H1 (cell line): ENCODE data around the gene ZNF665. TPM values are rescaled to one million over a fixed set of nuclear protein-coding genes. Genes with fewer than 3 reads are reported as not detected.

Source experiments
- CTCF ChIA-PET: fragments of 300-600 bp; sonication (Branson Sonifier 250); formaldehyde crosslinking; loops from one replicate; lab custom pipeline; 2021; ENCODE audit not compliant: partially characterized antibody; lab: Charles Lee
- POLR2A ChIA-PET: fragments of 300-600 bp; sonication (Branson Sonifier 250); formaldehyde crosslinking; loops from one replicate; lab custom pipeline; 2021; ENCODE audit warnings: inconsistent platforms; ENCODE audit not compliant: partially characterized antibody; lab: Charles Lee
- DNase-seq, 2 experiments: peaks; one replicate each; pipeline versions ENCODE4 v3.0.0 to v3.0.0-alpha.2; 2010 to 2022; ENCODE audit warnings: low spot score in 2 of 2, low read depth in 1 of 2, mixed read lengths in 1 of 2
- FAIRE-seq: peaks from 2 replicates; lab custom pipeline; 2011; peaks lifted over from hg19 to GRCh38; lab: Jason Lieb, UNC
- H2AFZ ChIP-seq: 2 replicates; pipeline ENCODE4 v1.8.1; 2012; ENCODE audit warnings: low read length, inconsistent platforms
- H2AK5ac ChIP-seq: 2 replicates; pipeline ENCODE4 v1.6.1; 2013; ENCODE audit warnings: low read depth, low read length
- H2BK120ac ChIP-seq: replicated peaks from 2 replicates; pipeline ENCODE3; 2013; ENCODE audit warnings: low read depth, low read length, inconsistent platforms
- H2BK12ac ChIP-seq: 2 replicates; pipeline ENCODE4 v1.6.1; 2013; ENCODE audit warnings: low read depth, low read length
- H2BK15ac ChIP-seq: 2 replicates; pipeline ENCODE4 v1.6.1; 2013; ENCODE audit warnings: low read length
- H2BK20ac ChIP-seq: 2 replicates; pipeline ENCODE4 v1.6.1; 2013; ENCODE audit warnings: low read length
- H2BK5ac ChIP-seq: 2 replicates; pipeline ENCODE4 v1.6.1; 2013; ENCODE audit warnings: low read depth, low read length
- H3K14ac ChIP-seq: 2 replicates; pipeline ENCODE4 v1.6.1; 2013; ENCODE audit warnings: inconsistent platforms; ENCODE audit not compliant: insufficient read length
- H3K18ac ChIP-seq: 2 replicates; pipeline ENCODE4 v1.6.1; 2013; ENCODE audit warnings: low read length; ENCODE audit errors: extremely low read depth
- H3K23ac ChIP-seq: 2 replicates; pipeline ENCODE4 v1.6.1; 2013; ENCODE audit warnings: inconsistent platforms; ENCODE audit not compliant: insufficient read length
- H3K23me2 ChIP-seq: 2 replicates; pipeline ENCODE4 v1.6.1; 2013; ENCODE audit warnings: low read depth, low read length
- H3K27ac ChIP-seq: 2 replicates; pipeline ENCODE4 v1.6.1; 2011; ENCODE audit warnings: low read depth, low read length, inconsistent platforms
- H3K27me3 ChIP-seq, 4 experiments: replicated peaks in 1 of 4; 1 replicate in 1 of 4; 2 replicates in 3 of 4; pipeline versions ENCODE4 v1.6.1 to v1.8.1; 2011 to 2013; ENCODE audit warnings: low read length in 3 of 4, mild to moderate bottlenecking in 3 of 4, inconsistent platforms in 2 of 4, mixed read lengths in 2 of 4, moderate library complexity in 1 of 4; ENCODE audit not compliant: control insufficient read depth in 3 of 4, insufficient read depth in 3 of 4; ENCODE audit errors: extremely low read depth in 1 of 4
- H3K36me3 ChIP-seq, 4 experiments: 2 replicates each; pipeline versions ENCODE4 v1.6.1 to v1.8.1; 2011 to 2013; ENCODE audit warnings: mild to moderate bottlenecking in 4 of 4, low read length in 3 of 4, moderate library complexity in 2 of 4, control low read depth in 1 of 4, inconsistent platforms in 1 of 4; ENCODE audit not compliant: insufficient read depth in 4 of 4, control insufficient read depth in 2 of 4
- H3K4ac ChIP-seq: replicated peaks from 2 replicates; pipeline ENCODE3; 2013; ENCODE audit warnings: low read length, low read depth, mixed read lengths, inconsistent platforms; ENCODE audit not compliant: insufficient read length
- H3K4me1 ChIP-seq, 4 experiments: replicated peaks in 1 of 4; 1 replicate in 1 of 4; 2 replicates in 3 of 4; pipeline versions ENCODE4 v1.6.1 to v1.8.1; 2011 to 2013; ENCODE audit warnings: low read length in 3 of 4, inconsistent platforms in 2 of 4, mixed read lengths in 1 of 4; ENCODE audit not compliant: insufficient read depth in 4 of 4, control insufficient read depth in 3 of 4
- H3K4me2 ChIP-seq, 2 experiments: 2 replicates each; pipeline versions ENCODE4 v1.6.1 to v1.8.1; 2011 to 2013; ENCODE audit warnings: low read depth in 2 of 2, low read length in 2 of 2, control low read depth in 1 of 2, inconsistent platforms in 1 of 2, mild to moderate bottlenecking in 1 of 2; ENCODE audit not compliant: insufficient read depth in 1 of 2
- H3K4me3 ChIP-seq, 4 experiments: fragments of 200-600, 300-600 bp in 1 of 4; sonication (generic), shearing (Covaris generic), sonication (Bioruptor Twin) in 1 of 4; 2 replicates each; pipeline versions ENCODE4 v1.5.1 to v1.8.1; 2011 to 2016; ENCODE audit warnings: low read length in 4 of 4, low read depth in 3 of 4, control low read depth in 2 of 4, inconsistent platforms in 2 of 4, mild to moderate bottlenecking in 2 of 4, mixed read lengths in 1 of 4, moderate library complexity in 1 of 4; ENCODE audit not compliant: insufficient read depth in 2 of 4; ENCODE audit errors: extremely low read depth in 1 of 4
- H3K56ac ChIP-seq: replicated peaks from 2 replicates; pipeline ENCODE3; 2013; ENCODE audit warnings: low read depth, mild to moderate bottlenecking, mixed read lengths, low read length, inconsistent platforms; ENCODE audit not compliant: insufficient read length
- H3K79me1 ChIP-seq: 2 replicates; pipeline ENCODE4 v1.6.1; 2013; ENCODE audit warnings: low read depth, low read length, control low read depth
- H3K79me2 ChIP-seq, 2 experiments: 2 replicates each; pipeline versions ENCODE4 v1.6.1 to v1.8.1; 2012 to 2013; ENCODE audit warnings: low read length in 2 of 2, mild to moderate bottlenecking in 2 of 2, inconsistent platforms in 1 of 2; ENCODE audit not compliant: insufficient read depth in 2 of 2, control insufficient read depth in 1 of 2
- H3K9ac ChIP-seq, 4 experiments: replicated peaks in 1 of 4; 1 replicate in 1 of 4; 2 replicates in 3 of 4; pipeline versions ENCODE4 v1.6.1 to v1.8.1; 2011 to 2013; ENCODE audit warnings: low read depth in 3 of 4, low read length in 3 of 4, control low read depth in 2 of 4, mild to moderate bottlenecking in 2 of 4, moderate library complexity in 2 of 4, inconsistent platforms in 1 of 4; ENCODE audit errors: extremely low read depth in 1 of 4
- H3K9me3 ChIP-seq, 2 experiments: 2 replicates each; pipeline versions ENCODE4 v1.6.1 to v1.8.1; 2012 to 2013; ENCODE audit warnings: mild to moderate bottlenecking in 2 of 2, moderate library complexity in 2 of 2, control low read depth in 1 of 2, inconsistent platforms in 1 of 2, low read depth in 1 of 2, low read length in 1 of 2, mixed read lengths in 1 of 2; ENCODE audit not compliant: insufficient read depth in 2 of 2
- H4K20me1 ChIP-seq, 2 experiments: replicated peaks in 1 of 2; 2 replicates each; pipeline versions ENCODE3 to v1.8.1; 2011 to 2013; ENCODE audit warnings: inconsistent platforms in 2 of 2, low read length in 2 of 2, mild to moderate bottlenecking in 1 of 2; ENCODE audit not compliant: insufficient read depth in 2 of 2, control insufficient read depth in 1 of 2
- H4K5ac ChIP-seq: 2 replicates; pipeline ENCODE4 v1.6.1; 2013; ENCODE audit warnings: low read length, low read depth, mixed read lengths, inconsistent platforms; ENCODE audit not compliant: insufficient read length
- H4K8ac ChIP-seq: 2 replicates; pipeline ENCODE4 v1.8.0; 2013; ENCODE audit warnings: mild to moderate bottlenecking, moderate library complexity, low read length, inconsistent platforms; ENCODE audit not compliant: insufficient read depth; ENCODE audit errors: extremely low read depth
- H4K91ac ChIP-seq: replicated peaks from 2 replicates; pipeline ENCODE3; 2013; ENCODE audit warnings: low read length, mixed read lengths, inconsistent platforms; ENCODE audit not compliant: insufficient read length
- E2F6 ChIP-seq: IDR thresholded peaks from 2 replicates; pipeline ENCODE4 v1.6.1; 2012; ENCODE audit warnings: inconsistent platforms
- GTF2F1 ChIP-seq: IDR thresholded peaks from 2 replicates; pipeline ENCODE4 v1.6.1; 2012; ENCODE audit warnings: low read depth, low read length, improper control_type of control experiment, borderline replicate concordance
- KDM4A ChIP-seq: IDR thresholded peaks from one replicate; pipeline ENCODE4 v1.7.1; 2012; ENCODE audit warnings: low read depth, mild to moderate bottlenecking, moderate library complexity, low read length, inconsistent platforms; ENCODE audit not compliant: severe bottlenecking
- MAX ChIP-seq: IDR thresholded peaks from 2 replicates; pipeline ENCODE4 v1.6.1; 2012; ENCODE audit warnings: inconsistent platforms
- NRF1 ChIP-seq: IDR thresholded peaks from 2 replicates; pipeline ENCODE4 v1.6.1; 2011; ENCODE audit warnings: mild to moderate bottlenecking, low read depth, low read length, improper control_type of control experiment
- POLR2AphosphoS5 ChIP-seq: IDR thresholded peaks from 2 replicates; pipeline ENCODE4 v1.6.1; 2011; ENCODE audit warnings: low read depth, low read length
- RBBP5 ChIP-seq: IDR thresholded peaks from 2 replicates; pipeline ENCODE4 v1.7.1; 2012; ENCODE audit warnings: low read depth, mild to moderate bottlenecking, inconsistent platforms, low read length, moderate library complexity, borderline replicate concordance
- RXRA ChIP-seq: IDR thresholded peaks from 2 replicates; pipeline ENCODE4 v1.6.1; 2011; ENCODE audit warnings: low read depth, mild to moderate bottlenecking, low read length, moderate library complexity; ENCODE audit not compliant: insufficient read depth
- SUZ12 ChIP-seq: fragments of 200-600 bp; sonication (generic); IDR thresholded peaks from 2 replicates; pipeline ENCODE4 v1.6.1; 2012; ENCODE audit warnings: mild to moderate bottlenecking, inconsistent platforms, low read length, moderate library complexity, mixed read lengths
- TAF1 ChIP-seq: IDR thresholded peaks from 2 replicates; pipeline ENCODE4 v1.6.1; 2011; ENCODE audit warnings: mild to moderate bottlenecking, low read depth, low read length
- WGBS, 2 experiments: shearing (Covaris generic) in 1 of 2; methylation state at CpG; one replicate each; pipeline versions ENCODE4 v1.1.6 to v1.1.7; 2013 to 2015; ENCODE audit warnings: low lambda C conversion rate in 2 of 2, mixed read lengths in 2 of 2, inconsistent platforms in 1 of 2, low coverage in 1 of 2, missing lambda C conversion rate in 1 of 2; ENCODE audit not compliant: insufficient replicate concordance in 2 of 2, insufficient coverage in 1 of 2, insufficient read length in 1 of 2; ENCODE audit errors: extremely low coverage in 1 of 2, missing lambda C conversion rate in 1 of 2; 5-methylcytosine and 5-hydroxymethylcytosine counted together
- polyA plus RNA-seq, 7 experiments: library from polyadenylated mRNA; depleted of rRNA in 3 of 7; stranded (reverse) in 5 of 7; unstranded in 2 of 7; fragments of >200 nt in 5 of 7; fragments of 200-250 nt in 2 of 7; gene quantifications; 1 replicate in 5 of 7; 2 replicates in 1 of 7; 4 replicates in 1 of 7; pipeline versions ENCODE4 v1.2.1 to v1.2.3, GENCODE V29; 2011 to 2013; ENCODE audit warnings: missing spikeins in 2 of 7, mixed read lengths in 2 of 7
- total RNA-seq: library from RNA; stranded (reverse); fragmentation: NEBNext Ultra II Directional; extraction: Animal tissue kit (Norgen Biotek cat#: 25700); gene quantifications from 2 replicates; pipeline ENCODE4 v1.2.1, GENCODE V29; 2021

Gene ZNF665
- total and polyA plus RNA-seq, 2 of the 8 experiments (the other 6 are each of a cell fraction or from before 2014, with no cell fraction given): 2.4 to 6.4 TPM

GRCh38 chr19:53132141-53132991 lies 60.8 kb downstream of the ZNF665 start, which contains the start of gene ZNF415:
ZNF415 (minus strand) TSS chr19:53132910; CDS start chr19:53122676, 10,234 bp downstream.
- Histone ChIP-seq H2BK120ac (no peak within 1 kb of the TSS), H2BK15ac (no peak within 1 kb of the TSS), H3K23me2 (peaks cover 9% of the 10 kb centered on the region), H3K14ac (no peak within 1 kb of the TSS), H4K8ac (peak within 1 kb of the TSS; percentile 84), H2BK20ac (no peak within 1 kb of the TSS), H3K4me1 (peaks cover 0 to 7% (median 3%) of the 10 kb centered on the region in 4 experiments; a peak in 5 of 7 replicates), H2BK12ac (0 out of 2 replicates have a peak within 1 kb of the TSS, but pooled peaks have one; percentile 50), H2AFZ (peak within 1 kb of the TSS; percentile 93), H3K23ac (peak within 1 kb of the TSS; percentile 32), H2BK5ac (peak within 1 kb of the TSS; percentile 20; the same call in 1 of the 2 replicates), H3K4ac (peak within 1 kb of the TSS; percentile 53), H3K56ac (no peak within 1 kb of the TSS), H3K27ac (no peak within 1 kb of the TSS), H3K79me1 (no peaks in the 10 kb centered on the region), H3K27me3 (peaks cover 0 to 6% (median 4%) of the 10 kb centered on the region in 4 experiments; a peak in 4 of 7 replicates), H4K20me1 (peaks cover 1 to 3% of the 10 kb centered on the region in 2 experiments), H3K9ac (peak within 1 kb of the TSS in 1 of 4 experiments; percentile 85; a peak in 2 of 7 replicates), H3K36me3 (no peaks in the 10 kb centered on the region), H3K79me2 (no peaks in the 10 kb centered on the region), H2AK5ac (0 out of 2 replicates have a peak within 1 kb of the TSS, but pooled peaks have one; percentile 53), H3K4me2 (peak within 1 kb of the TSS; percentile 90 to 99), H3K18ac (peak within 1 kb of the TSS; percentile 95), H4K5ac (peak within 1 kb of the TSS; percentile 57), H4K91ac (peak within 1 kb of the TSS; percentile 40), H3K9me3 (no peaks in the 10 kb centered on the region), H3K4me3 (peak within 1 kb of the TSS; percentile 69 to 87 (median 78))
- ChIA-PET POLR2A (no interaction called here), CTCF (interaction anchor here (1.0 kb wide), 1 partner anchor 35 kb away, joined by 4 read pairs; no protein-coding TSS in a partner anchor)
- DNase-seq (peak; percentile 38 to 83), FAIRE-seq (no peak)
- WGBS, 2 experiments: 2% methylated on average over 50 of the region's 51 CpGs; no CpG with 5 or more reads in 1 of the 2 experiments
- TF ChIP-seq NRF1 (peak; percentile 50), POLR2AphosphoS5 (peak; percentile 46; the same call in 1 of the 2 replicates), GTF2F1 (no peak), SUZ12 (no peak), RBBP5 (peak; percentile 47; the same call in 1 of the 2 replicates), E2F6 (peak; percentile 77), KDM4A (peak; percentile 96), TAF1 (peak; percentile 47; the same call in 1 of the 2 replicates), MAX (peak; percentile 80), RXRA (no peak)
